K562 (cell line): ENCODE data around the gene VGLL4. TPM values are rescaled to one million over a fixed set of nuclear protein-coding genes. Genes with fewer than 3 reads are reported as not detected.

Experiments used
- ATAC-seq: fragments of 200-7000 bp; cut with Tn5 transposase; 3 replicates; pipeline ENCODE4 v1.9.1; 2020; ENCODE audit warnings: moderate library complexity
- BruUV-seq: library from RNA; stranded (reverse); fragments of 400-500 nt; replicated peaks from 2 replicates; lab custom pipeline; 2021; lab: Mats Ljungman, UMichigan
- CTCF ChIA-PET: fragments of 300-600 bp; formaldehyde crosslinking; extraction: SDS; loops from one replicate; lab custom pipeline; 2021; ENCODE audit warnings: low intra/inter-chr PET ratio; lab: Yijun Ruan, JAX
- POLR2A ChIA-PET: fragments of 300-600, 350-650 bp; sonication (Branson Sonifier 250); formaldehyde crosslinking; extraction: SDS; loops from one replicate; lab custom pipeline; 2021; ENCODE audit warnings: antibody characterized with exemption, inconsistent platforms; lab: Yijun Ruan, JAX
- DNase-seq, 4 experiments: peaks; one replicate each; pipeline versions ENCODE4 v3.0.0 to v3.0.0-alpha.2; 2011 to 2018; ENCODE audit warnings: low spot score in 3 of 4, mixed read lengths in 3 of 4; ENCODE audit errors: extremely low read depth in 1 of 4
- FAIRE-seq: peaks from 2 replicates; lab custom pipeline; 2011; peaks lifted over from hg19 to GRCh38; lab: Jason Lieb, UNC
- H2AFZ ChIP-seq: 2 replicates; pipeline ENCODE4 v1.6.0; 2011; ENCODE audit warnings: low read depth, low read length, control low read depth, inconsistent platforms
- H3K27ac ChIP-seq: fragments of 200-600 bp; 3 replicates; pipeline ENCODE4 v1.8.0; 2011; ENCODE audit warnings: low read depth, mild to moderate bottlenecking, control low read depth, inconsistent platforms, low read length, moderate library complexity, mixed read lengths; ENCODE audit errors: extremely low read depth
- H3K27me3 ChIP-seq, 2 experiments: fragments of 300-600 bp in 1 of 2; 2 replicates in 1 of 2; 3 replicates in 1 of 2; pipeline versions ENCODE4 v1.6.0 to v1.8.0; 2011; ENCODE audit warnings: inconsistent platforms in 2 of 2, low read length in 2 of 2, mild to moderate bottlenecking in 1 of 2, mixed read lengths in 1 of 2, moderate library complexity in 1 of 2; ENCODE audit not compliant: control insufficient read depth in 2 of 2, insufficient read depth in 2 of 2
- H3K36me3 ChIP-seq: fragments of 300-600 bp; 3 replicates; pipeline ENCODE4 v1.8.0; 2011; ENCODE audit warnings: mild to moderate bottlenecking, low read length, inconsistent platforms; ENCODE audit not compliant: control insufficient read depth, insufficient read depth
- H3K4me1 ChIP-seq, 2 experiments: fragments of 200-600 bp in 1 of 2; replicated peaks in 1 of 2; 2 replicates in 1 of 2; 3 replicates in 1 of 2; pipeline versions ENCODE4 v1.5.1 to v1.8.0; 2011; ENCODE audit warnings: inconsistent platforms in 2 of 2, low read length in 2 of 2, mild to moderate bottlenecking in 1 of 2, mixed read lengths in 1 of 2, moderate library complexity in 1 of 2; ENCODE audit not compliant: control insufficient read depth in 2 of 2, insufficient read depth in 2 of 2
- H3K4me2 ChIP-seq: 2 replicates; pipeline ENCODE4 v1.6.1; 2011; ENCODE audit warnings: low read length, control low read depth, inconsistent platforms, mixed read lengths; ENCODE audit not compliant: insufficient read depth
- H3K4me3 ChIP-seq: fragments of 200-600 bp; sonication (generic), shearing (Covaris generic); 2 replicates; pipeline ENCODE4 v1.5.1; 2016; ENCODE audit warnings: control low read depth, inconsistent platforms
- H3K79me2 ChIP-seq: fragments of 200-600 bp; 3 replicates; pipeline ENCODE4 v1.8.0; 2011; ENCODE audit warnings: low read length, inconsistent platforms; ENCODE audit not compliant: control insufficient read depth, insufficient read depth
- H3K9ac ChIP-seq, 2 experiments: 2 replicates each; pipeline versions ENCODE4 v1.6.0 to v1.6.1; 2011; ENCODE audit warnings: low read depth in 2 of 2, low read length in 2 of 2, control low read depth in 1 of 2, inconsistent platforms in 1 of 2, mild to moderate bottlenecking in 1 of 2, mixed read lengths in 1 of 2; ENCODE audit not compliant: insufficient read depth in 1 of 2
- H3K9me1 ChIP-seq: one replicate; pipeline ENCODE4 v1.6.0; 2011; ENCODE audit warnings: inconsistent platforms, mild to moderate bottlenecking, low read length, moderate library complexity; ENCODE audit not compliant: control insufficient read depth, insufficient read depth
- H3K9me3 ChIP-seq: replicated peaks from 2 replicates; pipeline ENCODE4 v1.5.1; 2011; ENCODE audit warnings: low read depth, low read length, inconsistent platforms; ENCODE audit not compliant: control insufficient read depth, insufficient read depth
- H4K20me1 ChIP-seq: replicated peaks from 2 replicates; pipeline ENCODE4 v1.6.1; 2011; ENCODE audit warnings: low read length, inconsistent platforms, mixed read lengths; ENCODE audit not compliant: control insufficient read depth, insufficient read depth
- ARNT ChIP-seq, 2 experiments: fragments of 450-650 bp; IDR thresholded peaks; 2 replicates each; pipeline ENCODE4 v1.6.1; 2016; ENCODE audit warnings: mild to moderate bottlenecking in 1 of 2
- ATF1 ChIP-seq, 2 experiments: fragments of 450-650 bp in 1 of 2; IDR thresholded peaks; 2 replicates each; pipeline ENCODE4 v1.6.1; 2016; ENCODE audit warnings: missing compliant biosample characterization in 1 of 2, missing genetic modification characterization in 1 of 2
- CBX2 ChIP-seq: fragments of 200-600 bp; sonication (generic); IDR thresholded peaks from one replicate; pipeline ENCODE4 v1.6.1; 2012; ENCODE audit warnings: mild to moderate bottlenecking, low read length, inconsistent platforms; ENCODE audit not compliant: insufficient read depth, poor library complexity, severe bottlenecking
- E2F6 ChIP-seq, 2 experiments: IDR thresholded peaks; 2 replicates each; pipeline ENCODE4 v1.6.1; 2011; ENCODE audit warnings: borderline replicate concordance in 1 of 2, control low read depth in 1 of 2, low read depth in 1 of 2, low read length in 1 of 2, mild to moderate bottlenecking in 1 of 2, mixed read lengths in 1 of 2, moderate library complexity in 1 of 2; ENCODE audit not compliant: insufficient read depth in 1 of 2, insufficient read length in 1 of 2, poor library complexity in 1 of 2, severe bottlenecking in 1 of 2; ENCODE audit errors: extremely low read depth in 1 of 2
- EP400 ChIP-seq: fragments of 450-650 bp; IDR thresholded peaks from 2 replicates; pipeline ENCODE4 v1.6.1; 2017; ENCODE audit warnings: antibody characterized with exemption, mild to moderate bottlenecking, moderate library complexity
- ESRRA ChIP-seq: fragments of 450-650 bp; IDR thresholded peaks from 2 replicates; pipeline ENCODE4 v1.6.1; 2014; ENCODE audit warnings: low read depth, mild to moderate bottlenecking, moderate library complexity, borderline replicate concordance
- HMGN3 ChIP-seq: IDR thresholded peaks from 2 replicates; pipeline ENCODE4 v1.6.1; 2011; ENCODE audit warnings: borderline replicate concordance, low read depth, mild to moderate bottlenecking, mixed read lengths, low read length; ENCODE audit not compliant: insufficient read length; ENCODE audit errors: extremely low read depth
- HNRNPUL1 ChIP-seq: fragments of 200-400 bp; formaldehyde crosslinking; IDR thresholded peaks from 2 replicates; pipeline ENCODE4 v1.6.1; 2017; ENCODE audit warnings: low read length
- MCM3 ChIP-seq: fragments of 450-650 bp; IDR thresholded peaks from 2 replicates; pipeline ENCODE4 v1.6.1; 2016
- SREBF2 ChIP-seq: sonication (generic); formaldehyde crosslinking; IDR thresholded peaks from 2 replicates; pipeline ENCODE4 v1.4.0; 2020; ENCODE audit warnings: mild to moderate bottlenecking, missing genetic modification reagents
- ZBTB26 ChIP-seq: fragments of 450-650 bp; formaldehyde crosslinking; IDR thresholded peaks from 2 replicates; pipeline ENCODE4 v1.4.0; 2022; ENCODE audit warnings: missing genetic modification characterization
- WGBS: fragments of 100-300 bp; shearing (Covaris generic); methylation state at CpG from one replicate; pipeline ENCODE4 v1.1.6; 2016; ENCODE audit warnings: low coverage, mixed read lengths; ENCODE audit not compliant: insufficient coverage; ENCODE audit errors: missing lambda C conversion rate; 5-methylcytosine and 5-hydroxymethylcytosine counted together
- in situ Hi-C: fragments of 300-500 bp; cut with MboI; formaldehyde crosslinking; loops from 4 replicates; pipeline ENCODE4 v1.15.0; 2018; ENCODE audit warnings: inconsistent platforms, mixed read lengths
- intact Hi-C: fragments of 100-400 bp; cut with micrococcal nuclease; formaldehyde crosslinking; loops from 2 replicates; pipeline ENCODE4 v1.14.2; 2022
- polyA plus RNA-seq, 8 experiments: library from polyadenylated mRNA; depleted of rRNA in 4 of 8; stranded (reverse) in 5 of 8; unstranded in 3 of 8; fragments of >200 nt; fragmentation: Nextera tagmentation in 2 of 8; fragmentation: Illumina TruSeq in 1 of 8; extraction: Ambion mirVana in 2 of 8; extraction: Trizol in 1 of 8; gene quantifications; 2 replicates each; pipeline versions ENCODE4 v1.2.1 to v1.2.3, GENCODE V29; 2011 to 2014; ENCODE audit warnings: inconsistent platforms in 1 of 8, missing spikeins in 1 of 8
- total RNA-seq, 7 experiments: library from RNA; depleted of rRNA in 6 of 7; stranded (reverse); fragments of >200 nt in 6 of 7; fragmentation: Illumina TruSeq in 2 of 7; extraction: Trizol in 2 of 7; gene quantifications; 2 replicates each; pipeline versions ENCODE4 v1.2.1 to v1.2.3, GENCODE V29; 2011 to 2021; ENCODE audit warnings: low replicate concordance in 1 of 7

VGLL4 gene
- total and polyA plus RNA-seq, 9 of the 15 experiments (the other 6 are each of a cell fraction or from before 2014, with no cell fraction given) = 0.27 to 10.9 (median 8.6) TPM

- Histone ChIP-seq H3K79me2 (no peaks in the 10 kb centered on the region), H4K20me1 (no peaks in the 10 kb centered on the region; the same call in 1 of the 2 replicates), H3K4me1 (peaks cover 0 to 8% of the 10 kb centered on the region in 2 experiments; a peak in 2 of 5 replicates), H3K9me3 (no peaks in the 10 kb centered on the region), H3K9ac (no peak overlapping the region), H3K9me1 (no peaks in the 10 kb centered on the region), H3K27me3 (no peaks in the 10 kb centered on the region), H3K36me3 (no peaks in the 10 kb centered on the region), H3K4me3 (no peak overlapping the region), H3K27ac (no peak overlapping the region), H2AFZ (no peak overlapping the region), H3K4me2 (no peak overlapping the region)
- FAIRE-seq (no peak), DNase-seq (no peak), ATAC-seq (no peak)
- TF ChIP-seq EP400 (no peak), HMGN3 (no peak), ESRRA (no peak), HNRNPUL1 (no peak), ZBTB26 (CRISPR knock-in tag) (no peak), ATF1 (CRISPR knock-in tag; IDR thresholded peaks at IDR 0.05) (no peak), ATF1 (tag; IDR thresholded peaks at IDR 0.05) (no peak), E2F6 (IDR thresholded peaks at IDR 0.05; ENCODE audit: borderline replicate concordance in 1 of 2, extremely low read depth in 1 of 2, insufficient read depth in 1 of 2, insufficient read length in 1 of 2, low read depth in 1 of 2, low read length in 1 of 2, poor library complexity in 1 of 2, severe bottlenecking in 1 of 2) (no peak), CBX2 (no peak), MCM3 (no peak), ARNT (IDR thresholded peaks at IDR 0.05) (no peak), SREBF2 (no peak)
- in situ Hi-C loops (no loop called here), intact Hi-C loops (no loop called here)
- POLR2A ChIA-PET = interaction anchor here (0.7 kb wide), 1 partner anchor 16 kb away, joined by 3 read pairs; no protein-coding TSS in a partner anchor
- 51% methylated on average over 5 of the region's 5 CpGs for WGBS
- CTCF ChIA-PET = no interaction called here
- no TSS peak for BruUV-seq
Observed at GRCh38 chr3:11539218-11539617, 104.5 kb downstream of the VGLL4 start.
